Smooth muscle cell (in vitro differentiated cells): ENCODE measurements around the gene MBD6. TPM values are rescaled to one million over a fixed set of nuclear protein-coding genes. Genes with fewer than 3 reads are reported as not detected.
"Not testable (repeated sequence)": the region's sequence is repeated elsewhere in the genome, so short reads cannot be mapped to it uniquely, and the experiment has no call there.

ENCODE experiments used
- DNase-seq: peaks from one replicate; lab custom pipeline; 2025; ENCODE audit not compliant: unreplicated experiment; lab: John Stamatoyannopoulos, UW
- H2AFZ ChIP-seq: fragments of 200-600 bp; sonication (generic); 2 replicates; pipeline ENCODE4 v1.6.0; 2016; ENCODE audit warnings: antibody characterized with exemption, low read depth, mild to moderate bottlenecking
- H3F3A ChIP-seq: fragments of 200-600 bp; sonication (generic); 2 replicates; pipeline ENCODE4 v1.6.0; 2017; ENCODE audit warnings: antibody characterized with exemption, low read depth
- H3K27ac ChIP-seq: fragments of 200-600 bp; sonication (generic); 2 replicates; pipeline ENCODE4 v1.5.1; 2016; ENCODE audit warnings: low read depth, mild to moderate bottlenecking
- H3K27me3 ChIP-seq: fragments of 200-600 bp; sonication (generic); 2 replicates; pipeline ENCODE4 v1.6.1; 2016; ENCODE audit warnings: low read depth, mild to moderate bottlenecking
- H3K36me3 ChIP-seq: fragments of 200-600 bp; sonication (generic); 2 replicates; pipeline ENCODE4 v1.5.1; 2016; ENCODE audit warnings: low read depth
- H3K4me1 ChIP-seq: fragments of 200-600 bp; sonication (generic); 2 replicates; pipeline ENCODE4 v1.5.1; 2016; ENCODE audit warnings: low read depth
- H3K4me2 ChIP-seq: fragments of 200-600 bp; sonication (generic); 2 replicates; pipeline ENCODE4 v1.6.0; 2016; ENCODE audit warnings: mild to moderate bottlenecking
- H3K4me3 ChIP-seq: fragments of 200-600 bp; sonication (generic); 2 replicates; pipeline ENCODE4 v1.5.1; 2016; ENCODE audit warnings: mild to moderate bottlenecking
- H3K79me2 ChIP-seq: fragments of 200-600 bp; sonication (generic); 2 replicates; pipeline ENCODE4 v1.6.0; 2016; ENCODE audit warnings: low read depth, mild to moderate bottlenecking
- H3K9ac ChIP-seq: fragments of 200-600 bp; sonication (generic); 2 replicates; pipeline ENCODE4 v1.6.0; 2016; ENCODE audit warnings: low read depth
- H3K9me3 ChIP-seq: fragments of 200-600 bp; sonication (generic); replicated peaks from 2 replicates; pipeline ENCODE4 v1.5.1; 2016; ENCODE audit warnings: low read depth
- H4K20me1 ChIP-seq: fragments of 200-600 bp; sonication (generic); 2 replicates; pipeline ENCODE4 v1.6.0; 2016; ENCODE audit warnings: low read depth
- CTCF ChIP-seq: fragments of 200-600 bp; sonication (generic); IDR thresholded peaks from 2 replicates; pipeline ENCODE4 v1.5.1; 2017; ENCODE audit warnings: borderline replicate concordance, mild to moderate bottlenecking, antibody characterized with exemption; ENCODE audit not compliant: insufficient read depth, poor library complexity, severe bottlenecking
- WGBS: methylation state at CpG from one replicate; pipeline ENCODE4 v1.1.7; 2016; ENCODE audit warnings: low lambda C conversion rate; 5-methylcytosine and 5-hydroxymethylcytosine counted together
- polyA plus RNA-seq: library from polyadenylated mRNA; unstranded; fragments of >200 nt; fragmentation: Nextera tagmentation; extraction: Ambion mirVana; gene quantifications from 2 replicates; pipeline ENCODE4 v1.2.1, GENCODE V29; 2016
- total RNA-seq: library from RNA; depleted of rRNA; stranded (reverse); fragments of >200 nt; gene quantifications from 2 replicates; pipeline ENCODE4 v1.2.3, GENCODE V29; 2014

The MBD6 gene
- total and polyA plus RNA-seq, 2 experiments from 2014 or later: 3.7 to 11.7 TPM

GRCh38 chr12:57511161-57511560 is 11.5 kb upstream of the MBD6 start:
- H3K9me3 ChIP-seq: no peaks in the 10 kb centered on the region
- WGBS: 94% methylated on average over 4 of the region's 4 CpGs
- no peak overlapping the region for H3K27ac ChIP-seq
- peaks cover 10% of the 10 kb centered on the region for H3K79me2 ChIP-seq
- H3K4me3 ChIP-seq: no peak overlapping the region
- H3K4me1 ChIP-seq: no peaks in the 10 kb centered on the region
- H3K4me2 ChIP-seq: no peak overlapping the region
- TF ChIP-seq CTCF: no peak
- no peak for DNase-seq
- H4K20me1 ChIP-seq: peaks cover 16% of the 10 kb centered on the region
- peaks cover 41% of the 10 kb centered on the region for H3F3A ChIP-seq
- H3K27me3 ChIP-seq: no peaks in the 10 kb centered on the region
- H3K36me3 ChIP-seq: peaks cover 3% of the 10 kb centered on the region
- H2AFZ ChIP-seq: no peak overlapping the region
- no peak overlapping the region for H3K9ac ChIP-seq

GRCh38 chr12:57511588-57512325 is 10.9 kb upstream of the MBD6 start:
- peaks cover 5% of the 10 kb centered on the region for H3K36me3 ChIP-seq
- H3F3A ChIP-seq: peaks cover 44% of the 10 kb centered on the region
- peaks cover 18% of the 10 kb centered on the region for H4K20me1 ChIP-seq

GRCh38 chr12:57512665-57513064 is 10.0 kb upstream of the MBD6 start:
- Histone ChIP-seq H3K79me2 (peaks cover 9% of the 10 kb centered on the region), H3K4me3 (no peak overlapping the region), H3F3A (peaks cover 54% of the 10 kb centered on the region), H3K9me3 (no peaks in the 10 kb centered on the region), H3K27ac (no peak overlapping the region), H3K27me3 (no peaks in the 10 kb centered on the region), H3K9ac (no peak overlapping the region), H3K36me3 (peaks cover 5% of the 10 kb centered on the region), H4K20me1 (peaks cover 28% of the 10 kb centered on the region), H3K4me2 (no peak overlapping the region), H3K4me1 (no peaks in the 10 kb centered on the region), H2AFZ (no peak overlapping the region)
- TF ChIP-seq CTCF: no peak
- DNase-seq: no peak
- 95% methylated on average over 6 of the region's 6 CpGs for WGBS

More at GRCh38 chr12:57511588-57512325, 10.9 kb upstream of the MBD6 start:
- WGBS: 96% methylated on average over 7 of the region's 7 CpGs
- Histone ChIP-seq H3K27ac (no peak overlapping the region), H3K4me2 (no peak overlapping the region), H3K9ac (no peak overlapping the region), H3K79me2 (peaks cover 9% of the 10 kb centered on the region), H3K4me1 (no peaks in the 10 kb centered on the region), H3K4me3 (no peak overlapping the region), H2AFZ (no peak overlapping the region), H3K27me3 (no peaks in the 10 kb centered on the region), H3K9me3 (no peaks in the 10 kb centered on the region)
- no peak for DNase-seq
- TF ChIP-seq CTCF: no peak

- Histone ChIP-seq H3K79me2 (peaks cover 15% of the 10 kb centered on the region), H3K9me3 (no peaks in the 10 kb centered on the region), H3K9ac (no peak overlapping the region), H2AFZ (no peak overlapping the region), H3K4me2 (no peak overlapping the region), H3K4me3 (no peak overlapping the region), H3K36me3 (peaks cover 5% of the 10 kb centered on the region), H3F3A (peaks cover 60% of the 10 kb centered on the region), H3K27ac (no peak overlapping the region), H4K20me1 (peaks cover 34% of the 10 kb centered on the region), H3K4me1 (no peaks in the 10 kb centered on the region), H3K27me3 (no peaks in the 10 kb centered on the region)
- DNase-seq: no peak
- WGBS: 93% methylated on average over 5 of the region's 5 CpGs
- TF ChIP-seq CTCF: no peak
Measured at GRCh38 chr12:57513266-57513665, 9.4 kb upstream of the MBD6 start.

GRCh38 chr12:57513677-57514076 is 8.9 kb upstream of the MBD6 start:
- peaks cover 62% of the 10 kb centered on the region for H3F3A ChIP-seq
- WGBS: 98% methylated on average over 6 of the region's 6 CpGs
- peaks cover 38% of the 10 kb centered on the region for H4K20me1 ChIP-seq
- H3K79me2 ChIP-seq: peaks cover 19% of the 10 kb centered on the region
- not testable (repeated sequence) for H3K4me1 ChIP-seq, H3K9ac ChIP-seq, H3K4me3 ChIP-seq, H3K27ac ChIP-seq, DNase-seq, H2AFZ ChIP-seq, H3K27me3 ChIP-seq, H3K9me3 ChIP-seq, H3K36me3 ChIP-seq, H3K4me2 ChIP-seq

- H3K79me2 ChIP-seq: peaks cover 25% of the 10 kb centered on the region
- 98% methylated on average over 9 of the region's 9 CpGs for WGBS
Measured at GRCh38 chr12:57514246-57514645, 8.4 kb upstream of the MBD6 start.

More at GRCh38 chr12:57514246-57514645, 8.4 kb upstream of the MBD6 start:
- not testable (repeated sequence) for H3K27me3 ChIP-seq, H3K4me1 ChIP-seq, H3K36me3 ChIP-seq, H2AFZ ChIP-seq, H3K9ac ChIP-seq, H3K27ac ChIP-seq, DNase-seq, H3K4me2 ChIP-seq, H3K9me3 ChIP-seq, H3K4me3 ChIP-seq
- Histone ChIP-seq H4K20me1 (peaks cover 43% of the 10 kb centered on the region), H3F3A (peaks cover 67% of the 10 kb centered on the region)
